ENCODE results near the gene NUP210L. TPM values are rescaled to one million over a fixed set of nuclear protein-coding genes. Genes with fewer than 3 reads are reported as not detected.

The NUP210L gene
- total and polyA plus RNA-seq, 9 of the 15 experiments (the other 6 are each of a cell fraction or from before 2014, with no cell fraction given), result 0.01 to 0.04 TPM; not detected in 7

GRCh38 chr1:154183046-154183915 lies 28.4 kb upstream of the NUP210L start (continued):
- TF ChIP-seq MCM5 (IDR thresholded peaks at IDR 0.05; ENCODE audit: low read depth) (no peak), MTA3 (IDR thresholded peaks at IDR 0.05; ENCODE audit: borderline replicate concordance) (peak; percentile 94), GATAD2A (IDR thresholded peaks at IDR 0.05) (0 out of 2 replicates have a peak, but pooled peaks have one; percentile 36), UBTF (IDR thresholded peaks at IDR 0.05; ENCODE audit: borderline replicate concordance in 1 of 2, low read depth in 2 of 2, low read length in 2 of 2) (peak; percentile 51 to 53; a peak in 1 of 4 replicates), ZNF431 (CRISPR knock-in tag; IDR thresholded peaks at IDR 0.05) (peak; percentile 65; the same call in 1 of the 2 replicates), CCNT2 (IDR thresholded peaks at IDR 0.05; ENCODE audit: borderline replicate concordance, extremely low read depth, insufficient read length, low read depth, low read length) (peak; percentile 61), SPI1 (IDR thresholded peaks at IDR 0.05; ENCODE audit: borderline replicate concordance, low read depth, low read length) (peak; percentile 56; the same call in 1 of the 2 replicates), JUND (IDR thresholded peaks at IDR 0.05; ENCODE audit: borderline replicate concordance, low read depth, low read length) (peak; percentile 64), JUND (tag; IDR thresholded peaks at IDR 0.05; ENCODE audit: borderline replicate concordance, low read depth, low read length) (peak; percentile 57; the same call in 2 of the 3 replicates), RUNX1 (IDR thresholded peaks at IDR 0.05; ENCODE audit: low read depth) (no peak), POLR2AphosphoS5 (IDR thresholded peaks at IDR 0.05; ENCODE audit: control insufficient read depth, insufficient read depth, low read depth, low read length) (peak; percentile 67; the same call in 1 of the 2 replicates), ATF6 (CRISPR knock-in tag; IDR thresholded peaks at IDR 0.05) (0 out of 2 replicates have a peak, but pooled peaks have one; percentile 45), TAF7 (tag; IDR thresholded peaks at IDR 0.05) (peak; percentile 93), NR2C1 (IDR thresholded peaks at IDR 0.05) (0 out of 2 replicates have a peak, but pooled peaks have one; percentile 58), NR2C1 (tag; IDR thresholded peaks at IDR 0.05) (peak; percentile 27; the same call in 1 of the 2 replicates), FOXP1 (CRISPR knock-in tag; IDR thresholded peaks at IDR 0.05) (peak; percentile 73; the same call in 1 of the 2 replicates), ZNF740 (CRISPR knock-in tag; IDR thresholded peaks at IDR 0.05) (peak; percentile 55; the same call in 1 of the 2 replicates), ZNF740 (tag; IDR thresholded peaks at IDR 0.05) (no peak), USF1 (CRISPR knock-in tag; IDR thresholded peaks at IDR 0.05) (no peak)

All from K562 (cell line).